H9 (cell line): Measurements from ENCODE around the gene TGM3. TPM values are rescaled to one million over a fixed set of nuclear protein-coding genes. Genes with fewer than 3 reads are reported as not detected.

Experiments used
- DNase-seq: peaks from one replicate; pipeline ENCODE4 v3.0.0-alpha.2; 2017
- H2AFZ ChIP-seq: one replicate; pipeline ENCODE4 v1.6.1; 2013; ENCODE audit warnings: mild to moderate bottlenecking, low read length, control low read depth, moderate library complexity
- H2AK5ac ChIP-seq: 2 replicates; pipeline ENCODE4 v1.6.1; 2013; ENCODE audit warnings: low read length, control low read depth, mixed read lengths; ENCODE audit not compliant: insufficient read length
- H2BK120ac ChIP-seq: one replicate; pipeline ENCODE4 v1.6.1; 2013; ENCODE audit warnings: low read depth, mild to moderate bottlenecking, low read length, control low read depth, inconsistent platforms; ENCODE audit not compliant: poor library complexity, severe bottlenecking
- H2BK12ac ChIP-seq: 2 replicates; pipeline ENCODE4 v1.6.1; 2013; ENCODE audit warnings: low read length, control low read depth, mixed read lengths, low read depth; ENCODE audit not compliant: insufficient read length
- H2BK15ac ChIP-seq: 2 replicates; pipeline ENCODE4 v1.6.1; 2013; ENCODE audit warnings: low read depth, low read length, control low read depth
- H2BK20ac ChIP-seq: one replicate; pipeline ENCODE4 v1.6.1; 2013; ENCODE audit warnings: low read depth, mild to moderate bottlenecking, low read length, control low read depth, inconsistent platforms; ENCODE audit not compliant: poor library complexity, severe bottlenecking
- H2BK5ac ChIP-seq: 2 replicates; pipeline ENCODE4 v1.6.1; 2013; ENCODE audit warnings: low read length, control low read depth, mixed read lengths; ENCODE audit not compliant: insufficient read length
- H3K14ac ChIP-seq: 2 replicates; pipeline ENCODE4 v1.6.1; 2013; ENCODE audit warnings: low read length, control low read depth; ENCODE audit not compliant: insufficient read depth
- H3K18ac ChIP-seq: 2 replicates; pipeline ENCODE4 v1.6.1; 2013; ENCODE audit warnings: low read depth, mild to moderate bottlenecking, mixed read lengths, low read length, control low read depth; ENCODE audit not compliant: insufficient read length
- H3K23ac ChIP-seq: 2 replicates; pipeline ENCODE4 v1.6.1; 2013; ENCODE audit warnings: low read length, control low read depth, mixed read lengths, low read depth; ENCODE audit not compliant: insufficient read length
- H3K23me2 ChIP-seq: 2 replicates; pipeline ENCODE4 v1.6.1; 2013; ENCODE audit warnings: low read depth, mild to moderate bottlenecking, mixed read lengths, low read length, control low read depth; ENCODE audit not compliant: insufficient read length, poor library complexity, severe bottlenecking
- H3K27ac ChIP-seq: 2 replicates; pipeline ENCODE4 v1.5.1; 2013; ENCODE audit warnings: low read length, control low read depth, mixed read lengths, low read depth; ENCODE audit not compliant: insufficient read length
- H3K27me3 ChIP-seq: 2 replicates; pipeline ENCODE4 v1.6.1; 2013; ENCODE audit warnings: low read length, control low read depth, inconsistent platforms; ENCODE audit not compliant: insufficient read depth
- H3K4ac ChIP-seq: 2 replicates; pipeline ENCODE4 v1.6.1; 2013; ENCODE audit warnings: low read depth, mild to moderate bottlenecking, control low read depth, inconsistent platforms, low read length, moderate library complexity
- H3K4me1 ChIP-seq: 2 replicates; pipeline ENCODE4 v1.6.1; 2013; ENCODE audit warnings: low read length, control low read depth, inconsistent platforms; ENCODE audit not compliant: insufficient read depth
- H3K4me2 ChIP-seq: 2 replicates; pipeline ENCODE4 v1.6.1; 2013; ENCODE audit warnings: low read length, control low read depth, mixed read lengths; ENCODE audit not compliant: insufficient read length, insufficient read depth
- H3K56ac ChIP-seq: 2 replicates; pipeline ENCODE4 v1.6.1; 2013; ENCODE audit warnings: low read depth, mild to moderate bottlenecking, mixed read lengths, low read length, control low read depth; ENCODE audit not compliant: insufficient read length
- H3K79me1 ChIP-seq: 2 replicates; pipeline ENCODE4 v1.6.1; 2013; ENCODE audit warnings: low read depth, mild to moderate bottlenecking, moderate library complexity, low read length, control low read depth, inconsistent platforms; ENCODE audit not compliant: insufficient read depth, poor library complexity, severe bottlenecking
- H3K79me2 ChIP-seq: 2 replicates; pipeline ENCODE4 v1.6.1; 2013; ENCODE audit warnings: low read length, control low read depth, inconsistent platforms; ENCODE audit not compliant: insufficient read depth
- H3K9ac ChIP-seq: 2 replicates; pipeline ENCODE4 v1.6.1; 2013; ENCODE audit warnings: low read length, control low read depth, mixed read lengths; ENCODE audit not compliant: insufficient read length; ENCODE audit errors: extremely low read depth
- H3K9me3 ChIP-seq: one replicate; pipeline ENCODE4 v1.6.1; 2013; ENCODE audit warnings: low read depth, low read length, inconsistent platforms; ENCODE audit not compliant: control insufficient read depth
- H3T11ph ChIP-seq: one replicate; pipeline ENCODE4 v1.6.1; 2013; ENCODE audit warnings: mild to moderate bottlenecking, low read length, control low read depth, inconsistent platforms
- H4K20me1 ChIP-seq: one replicate; pipeline ENCODE4 v1.6.1; 2013; ENCODE audit not compliant: control insufficient read depth, insufficient read length, insufficient read depth
- H4K5ac ChIP-seq: 2 replicates; pipeline ENCODE4 v1.6.1; 2013; ENCODE audit warnings: low read depth, mild to moderate bottlenecking, mixed read lengths, low read length, control low read depth; ENCODE audit not compliant: insufficient read length
- H4K8ac ChIP-seq: replicated peaks from 2 replicates; pipeline ENCODE4 v1.6.1; 2013; ENCODE audit warnings: low read length, control low read depth, mixed read lengths, low read depth; ENCODE audit not compliant: insufficient read length
- H4K91ac ChIP-seq: 2 replicates; pipeline ENCODE4 v1.6.1; 2013; ENCODE audit warnings: low read depth, mild to moderate bottlenecking, moderate library complexity, mixed read lengths, low read length, control low read depth; ENCODE audit not compliant: insufficient read length
- H3K27ac Mint-ChIP-seq, 3 experiments: 2 replicates in 2 of 3; 3 replicates in 1 of 3; pipeline ENCODE4 v1.8.0; 2020 to 2021; ENCODE audit warnings: mixed read lengths in 3 of 3, mild to moderate bottlenecking in 1 of 3, moderate library complexity in 1 of 3
- H3K27me3 Mint-ChIP-seq: 2 replicates; pipeline ENCODE4 v1.8.0; 2021; ENCODE audit warnings: low read depth, mild to moderate bottlenecking, moderate library complexity, mixed read lengths
- H3K36me3 Mint-ChIP-seq, 3 experiments: 2 replicates in 2 of 3; 3 replicates in 1 of 3; pipeline ENCODE4 v1.8.0; 2020 to 2021; ENCODE audit warnings: low read depth in 3 of 3, mixed read lengths in 3 of 3; ENCODE audit not compliant: insufficient read depth in 1 of 3
- H3K4me1 Mint-ChIP-seq, 2 experiments: 2 replicates each; pipeline ENCODE4 v1.8.0; 2020; ENCODE audit warnings: mixed read lengths in 2 of 2
- H3K4me3 Mint-ChIP-seq, 2 experiments: 2 replicates in 1 of 2; 3 replicates in 1 of 2; pipeline ENCODE4 v1.8.0; 2020 to 2021; ENCODE audit warnings: mild to moderate bottlenecking in 2 of 2, mixed read lengths in 2 of 2, moderate library complexity in 1 of 2
- H3K9me3 Mint-ChIP-seq, 2 experiments: 2 replicates in 1 of 2; 3 replicates in 1 of 2; pipeline ENCODE4 v1.8.0; 2020; ENCODE audit warnings: mild to moderate bottlenecking in 2 of 2, mixed read lengths in 2 of 2, moderate library complexity in 1 of 2
- WGBS: extraction: QIAGEN DNeasy Blood & Tissue Kit; methylation state at CpG from one replicate; pipeline ENCODE4 v1.1.7; 2013; ENCODE audit warnings: missing lambda C conversion rate, low lambda C conversion rate, mixed read lengths; ENCODE audit not compliant: insufficient read length; ENCODE audit errors: extremely low coverage; 5-methylcytosine and 5-hydroxymethylcytosine counted together
- total RNA-seq: library from RNA; stranded (reverse); gene quantifications from 2 replicates; pipeline ENCODE4 v1.2.1, GENCODE V29; 2021
- TF ChIP-seq, protein P1 (sequence below): fragments of 200-600 bp; sonication (generic); conservative IDR thresholded peaks from 3 replicates; pipeline ENCODE4 v1.8.0; 2021; ENCODE audit warnings: antibody characterized with exemption, mild to moderate bottlenecking

The TGM3 gene
- total RNA-seq, 1 experiment from 2014 or later, result not detected

GRCh38 chr20:2342243-2342642, 46.4 kb downstream of the TGM3 start:
- no peak overlapping the region for H2BK120ac ChIP-seq
- H2BK15ac ChIP-seq, result no peak overlapping the region
- no peak overlapping the region for H4K91ac ChIP-seq
- no peak overlapping the region for H3K9ac ChIP-seq
- Mint-ChIP-seq H3K9me3 (peaks cover 2 to 4% of the 10 kb centered on the region in 2 experiments; a peak in 2 of 5 replicates), H3K36me3 (no peaks in the 10 kb centered on the region), H3K27ac (no peak overlapping the region), H3K4me3 (no peak overlapping the region), H3K4me1 (no peaks in the 10 kb centered on the region; a peak in 1 of 4 replicates), H3K27me3 (no peaks in the 10 kb centered on the region; the same call in none of the 2 replicates)
- no peak overlapping the region for H3K4me2 ChIP-seq
- H3K27ac ChIP-seq, result no peak overlapping the region
- no peak for DNase-seq
- no peak overlapping the region for H3K23ac ChIP-seq
- no peak overlapping the region for H4K8ac ChIP-seq
- H4K20me1 ChIP-seq, result no peaks in the 10 kb centered on the region
- H3K27me3 ChIP-seq, result no peaks in the 10 kb centered on the region
- H3T11ph ChIP-seq, result no peak overlapping the region
- H4K5ac ChIP-seq, result no peak overlapping the region
- H3K14ac ChIP-seq, result no peak overlapping the region
- H3K79me2 ChIP-seq, result no peaks in the 10 kb centered on the region
- no peaks in the 10 kb centered on the region for H3K79me1 ChIP-seq
- H3K56ac ChIP-seq, result no peak overlapping the region
- TF ChIP-seq, protein P1, sequence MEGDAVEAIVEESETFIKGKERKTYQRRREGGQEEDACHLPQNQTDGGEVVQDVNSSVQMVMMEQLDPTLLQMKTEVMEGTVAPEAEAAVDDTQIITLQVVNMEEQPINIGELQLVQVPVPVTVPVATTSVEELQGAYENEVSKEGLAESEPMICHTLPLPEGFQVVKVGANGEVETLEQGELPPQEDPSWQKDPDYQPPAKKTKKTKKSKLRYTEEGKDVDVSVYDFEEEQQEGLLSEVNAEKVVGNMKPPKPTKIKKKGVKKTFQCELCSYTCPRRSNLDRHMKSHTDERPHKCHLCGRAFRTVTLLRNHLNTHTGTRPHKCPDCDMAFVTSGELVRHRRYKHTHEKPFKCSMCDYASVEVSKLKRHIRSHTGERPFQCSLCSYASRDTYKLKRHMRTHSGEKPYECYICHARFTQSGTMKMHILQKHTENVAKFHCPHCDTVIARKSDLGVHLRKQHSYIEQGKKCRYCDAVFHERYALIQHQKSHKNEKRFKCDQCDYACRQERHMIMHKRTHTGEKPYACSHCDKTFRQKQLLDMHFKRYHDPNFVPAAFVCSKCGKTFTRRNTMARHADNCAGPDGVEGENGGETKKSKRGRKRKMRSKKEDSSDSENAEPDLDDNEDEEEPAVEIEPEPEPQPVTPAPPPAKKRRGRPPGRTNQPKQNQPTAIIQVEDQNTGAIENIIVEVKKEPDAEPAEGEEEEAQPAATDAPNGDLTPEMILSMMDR, result no peak
- no peaks in the 10 kb centered on the region; the same call in 1 of the 2 replicates for H3K4me1 ChIP-seq
- H3K9me3 ChIP-seq, result no peaks in the 10 kb centered on the region
- no peaks in the 10 kb centered on the region for H3K23me2 ChIP-seq
- H2AK5ac ChIP-seq, result no peak overlapping the region
- no CpG with 5 or more reads among the region's 3 CpGs for WGBS
- H2BK12ac ChIP-seq, result no peak overlapping the region
- no peak overlapping the region for H3K18ac ChIP-seq
- H2BK5ac ChIP-seq, result no peak overlapping the region
- no peak overlapping the region for H2AFZ ChIP-seq
- H2BK20ac ChIP-seq, result no peak overlapping the region
- no peak overlapping the region for H3K4ac ChIP-seq
